MM.1S (cell line): ENCODE data around the gene GPATCH4.
A peak's percentile ranks its signal among the peaks of the same experiment; 100 is the strongest.

Experiments
- DNase-seq: peaks from one replicate; pipeline ENCODE4 v3.0.0-alpha.2; 2015
- H2AFZ ChIP-seq: fragments of 300-600 bp; sonication (generic); 2 replicates; pipeline ENCODE4 v1.6.0; 2016; ENCODE audit warnings: antibody characterized with exemption, low read length
- H3F3A ChIP-seq: fragments of 300-600 bp; sonication (generic); 2 replicates; pipeline ENCODE4 v1.6.1; 2016; ENCODE audit warnings: mild to moderate bottlenecking, antibody characterized with exemption, low read length, moderate library complexity, mixed read lengths; ENCODE audit not compliant: insufficient read depth
- H3K27ac ChIP-seq: fragments of 300-600 bp; sonication (generic); 2 replicates; pipeline ENCODE4 v1.5.1; 2016; ENCODE audit warnings: mild to moderate bottlenecking, low read length
- H3K27me3 ChIP-seq: fragments of 300-600 bp; sonication (generic); replicated peaks from 2 replicates; pipeline ENCODE4 v1.6.0; 2016; ENCODE audit warnings: low read length; ENCODE audit not compliant: insufficient read depth
- H3K36me3 ChIP-seq: fragments of 300-600 bp; sonication (generic); replicated peaks from 2 replicates; pipeline ENCODE4 v1.6.1; 2016; ENCODE audit warnings: mild to moderate bottlenecking, low read length, mixed read lengths; ENCODE audit not compliant: insufficient read depth
- H3K4me1 ChIP-seq: fragments of 300-600 bp; sonication (generic); 2 replicates; pipeline ENCODE4 v1.6.1; 2016; ENCODE audit warnings: low read length, mixed read lengths
- H3K4me2 ChIP-seq: fragments of 300-600 bp; sonication (generic); 2 replicates; pipeline ENCODE4 v1.6.0; 2016; ENCODE audit warnings: low read depth, low read length
- H3K4me3 ChIP-seq: fragments of 300-600 bp; sonication (generic); 2 replicates; pipeline ENCODE4 v1.5.1; 2016; ENCODE audit warnings: low read length, mixed read lengths
- H3K79me2 ChIP-seq: fragments of 300-600 bp; sonication (generic); 2 replicates; pipeline ENCODE4 v1.6.1; 2016; ENCODE audit warnings: mixed run types, low read length, mixed read lengths
- H3K9ac ChIP-seq: fragments of 300-600 bp; sonication (generic); 2 replicates; pipeline ENCODE4 v1.6.1; 2016; ENCODE audit warnings: low read length, mixed read lengths
- H3K9me2 ChIP-seq: fragments of 300-600 bp; sonication (generic); replicated peaks from 2 replicates; pipeline ENCODE4 v1.6.1; 2016; ENCODE audit warnings: mild to moderate bottlenecking, low read length, mixed read lengths; ENCODE audit not compliant: insufficient read depth
- H3K9me3 ChIP-seq: fragments of 300-600 bp; sonication (generic); replicated peaks from 2 replicates; pipeline ENCODE4 v1.6.1; 2016; ENCODE audit warnings: mild to moderate bottlenecking, low read length, mixed read lengths; ENCODE audit not compliant: insufficient read depth
- H4K20me1 ChIP-seq: fragments of 300-600 bp; sonication (generic); 2 replicates; pipeline ENCODE4 v1.6.1; 2016; ENCODE audit warnings: mild to moderate bottlenecking, low read length, moderate library complexity, mixed read lengths; ENCODE audit not compliant: insufficient read depth
- EZH2 ChIP-seq: fragments of 300-600 bp; sonication (generic); optimal IDR thresholded peaks from 2 replicates; pipeline ENCODE3; 2017; ENCODE audit warnings: low read depth, mild to moderate bottlenecking, antibody characterized with exemption, low read length, mixed read lengths
- EZH2phosphoT487 ChIP-seq: fragments of 300-600 bp; sonication (generic); IDR thresholded peaks from 2 replicates; pipeline ENCODE4 v1.6.1; 2018; ENCODE audit warnings: antibody characterized with exemption, low read length
- TF ChIP-seq, protein P1 (sequence below): fragments of 300-600 bp; sonication (generic); IDR thresholded peaks from 2 replicates; pipeline ENCODE4 v1.5.1; 2016; ENCODE audit warnings: antibody characterized with exemption, low read length, mixed read lengths

Gene GPATCH4

DNA sequence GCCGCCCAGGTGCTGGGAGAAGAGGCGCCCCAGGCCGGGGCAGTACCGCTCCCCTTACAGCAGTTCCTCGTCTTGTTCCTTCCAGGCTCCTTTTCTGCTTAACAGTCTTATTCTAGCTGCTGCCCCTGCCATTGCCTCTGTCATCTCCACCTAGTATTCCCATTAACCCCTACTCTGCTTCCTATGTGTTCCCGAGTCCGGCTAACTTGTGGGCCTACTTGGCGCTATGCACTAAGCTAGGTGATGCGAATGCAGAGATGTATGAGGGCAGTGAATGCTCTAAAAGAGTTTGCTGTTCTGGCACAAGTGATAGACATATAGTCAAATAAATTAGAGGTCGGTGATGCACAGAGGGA is 28.6 kb downstream of the GPATCH4 start:
- Histone ChIP-seq H3K4me1 (peaks cover 8% of the 10 kb centered on the region), H2AFZ (peak overlapping the region; percentile 84), H3K36me3 (no peaks in the 10 kb centered on the region), H3F3A (no peaks in the 10 kb centered on the region), H3K9me2 (no peaks in the 10 kb centered on the region), H3K4me2 (peak overlapping the region; percentile 84), H3K9me3 (no peaks in the 10 kb centered on the region), H3K9ac (peak overlapping the region; percentile 44; the same call in 1 of the 2 replicates), H3K27ac (no peak overlapping the region), H3K27me3 (no peaks in the 10 kb centered on the region), H3K79me2 (peaks cover 20% of the 10 kb centered on the region; the same call in 1 of the 2 replicates), H3K4me3 (peak overlapping the region; percentile 83), H4K20me1 (no peaks in the 10 kb centered on the region)
- no peak for DNase-seq
- TF ChIP-seq, protein P1, sequence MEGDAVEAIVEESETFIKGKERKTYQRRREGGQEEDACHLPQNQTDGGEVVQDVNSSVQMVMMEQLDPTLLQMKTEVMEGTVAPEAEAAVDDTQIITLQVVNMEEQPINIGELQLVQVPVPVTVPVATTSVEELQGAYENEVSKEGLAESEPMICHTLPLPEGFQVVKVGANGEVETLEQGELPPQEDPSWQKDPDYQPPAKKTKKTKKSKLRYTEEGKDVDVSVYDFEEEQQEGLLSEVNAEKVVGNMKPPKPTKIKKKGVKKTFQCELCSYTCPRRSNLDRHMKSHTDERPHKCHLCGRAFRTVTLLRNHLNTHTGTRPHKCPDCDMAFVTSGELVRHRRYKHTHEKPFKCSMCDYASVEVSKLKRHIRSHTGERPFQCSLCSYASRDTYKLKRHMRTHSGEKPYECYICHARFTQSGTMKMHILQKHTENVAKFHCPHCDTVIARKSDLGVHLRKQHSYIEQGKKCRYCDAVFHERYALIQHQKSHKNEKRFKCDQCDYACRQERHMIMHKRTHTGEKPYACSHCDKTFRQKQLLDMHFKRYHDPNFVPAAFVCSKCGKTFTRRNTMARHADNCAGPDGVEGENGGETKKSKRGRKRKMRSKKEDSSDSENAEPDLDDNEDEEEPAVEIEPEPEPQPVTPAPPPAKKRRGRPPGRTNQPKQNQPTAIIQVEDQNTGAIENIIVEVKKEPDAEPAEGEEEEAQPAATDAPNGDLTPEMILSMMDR, result no peak
- no peak for TF ChIP-seq EZH2phosphoT487
- no peak for TF ChIP-seq EZH2

DNA sequence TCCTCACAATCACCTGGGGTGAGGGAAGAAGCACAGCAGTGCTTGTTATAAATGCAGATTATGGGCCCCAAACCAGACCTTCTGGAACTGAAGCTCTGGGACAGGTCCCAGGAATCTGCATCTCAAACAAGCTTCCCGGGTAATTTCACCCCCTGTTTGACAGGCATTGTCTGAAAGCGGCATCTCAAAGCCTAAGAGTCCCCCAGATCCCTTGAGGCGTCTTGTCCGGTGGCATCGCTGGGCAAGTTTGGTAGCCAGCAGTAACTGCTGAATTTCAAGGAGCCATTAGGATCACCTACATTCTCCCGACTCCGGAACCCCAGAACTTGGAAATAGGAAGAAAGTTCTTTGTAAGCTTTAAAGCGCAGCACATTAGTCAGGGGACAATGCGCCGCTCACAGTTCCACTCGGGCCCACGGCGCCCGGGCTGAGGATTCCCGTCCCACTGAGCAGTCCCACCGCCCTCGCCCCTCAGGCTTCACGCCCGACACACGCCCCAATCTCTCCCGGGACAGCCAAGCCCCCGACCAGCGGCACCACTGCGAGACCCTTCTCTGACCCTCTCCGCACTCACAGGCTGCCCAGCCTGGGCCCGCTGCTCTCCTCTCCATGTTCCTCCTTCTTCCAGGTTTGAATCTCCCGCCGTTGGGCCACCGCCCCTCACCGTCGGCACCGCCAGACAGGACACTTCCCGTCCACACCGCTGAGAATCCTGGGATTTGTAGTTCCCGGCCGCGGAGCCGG is 29.2 kb downstream of the GPATCH4 start, which contains the start of gene IQGAP3:
Gene IQGAP3 (minus strand): TSS at position 647 of the 744 bp plus-strand sequence. CDS start 36 bp downstream, at position 611.
- H3K4me2 ChIP-seq, result peak within 1 kb of the TSS; percentile 84
- H3K79me2 ChIP-seq, result peaks cover 20% of the 10 kb centered on the region; the same call in 1 of the 2 replicates
- peaks cover 8% of the 10 kb centered on the region for H3K4me1 ChIP-seq
- no peaks in the 10 kb centered on the region for H4K20me1 ChIP-seq
- peak within 1 kb of the TSS; percentile 44; the same call in 1 of the 2 replicates for H3K9ac ChIP-seq
- no peaks in the 10 kb centered on the region for H3K36me3 ChIP-seq
- no peaks in the 10 kb centered on the region for H3K9me2 ChIP-seq
- H2AFZ ChIP-seq, result peak within 1 kb of the TSS; percentile 84
- peak within 1 kb of the TSS; percentile 83 for H3K4me3 ChIP-seq
- DNase-seq, result peak; percentile 94
- no peaks in the 10 kb centered on the region for H3F3A ChIP-seq
- no peaks in the 10 kb centered on the region for H3K9me3 ChIP-seq
- H3K27me3 ChIP-seq, result no peaks in the 10 kb centered on the region
- H3K27ac ChIP-seq, result no peak within 1 kb of the TSS
- TF ChIP-seq EZH2phosphoT487 (no peak), EZH2 (no peak)
- TF ChIP-seq, protein P1, result no peak

DNA sequence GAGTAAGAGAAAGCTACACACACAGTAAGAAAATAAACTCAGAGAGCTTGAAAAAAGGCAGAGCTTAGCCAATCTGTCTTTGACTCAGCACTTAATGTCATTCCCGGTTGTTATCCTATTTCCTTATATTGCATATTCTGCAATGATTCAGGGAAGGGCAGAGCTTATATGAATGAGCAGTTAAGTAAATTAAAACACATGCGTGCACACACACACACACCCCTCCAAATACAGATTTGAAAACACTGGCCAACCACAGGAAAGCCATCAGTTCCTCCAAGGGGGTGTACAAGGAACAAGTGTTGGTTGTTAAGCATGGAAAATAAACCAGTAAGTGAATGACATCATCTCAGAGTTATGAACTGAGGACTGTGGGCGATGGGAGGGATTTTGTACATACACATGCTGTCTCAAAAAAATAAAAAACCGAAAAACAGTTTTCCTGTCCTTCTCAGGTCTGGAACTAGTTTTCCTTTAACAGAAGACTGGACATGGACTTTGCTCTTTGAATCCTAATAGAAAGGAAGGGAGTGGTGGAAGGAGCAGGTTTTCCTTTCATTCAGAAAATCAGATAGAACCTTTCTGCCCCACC is 29.9 kb downstream of the GPATCH4 start:
- H4K20me1 ChIP-seq, result no peaks in the 10 kb centered on the region
- H3K27me3 ChIP-seq, result no peaks in the 10 kb centered on the region
- H3K9me2 ChIP-seq, result no peaks in the 10 kb centered on the region
- H3K4me1 ChIP-seq, result peaks cover 8% of the 10 kb centered on the region
- H3K79me2 ChIP-seq, result peaks cover 20% of the 10 kb centered on the region; the same call in 1 of the 2 replicates
- no peaks in the 10 kb centered on the region for H3F3A ChIP-seq
- no peaks in the 10 kb centered on the region for H3K36me3 ChIP-seq
- DNase-seq, result no peak
- H3K27ac ChIP-seq, result no peak overlapping the region
- H3K4me2 ChIP-seq, result peak overlapping the region; percentile 84
- H3K9me3 ChIP-seq, result no peaks in the 10 kb centered on the region
- TF ChIP-seq EZH2phosphoT487, result no peak
- TF ChIP-seq, protein P1, result no peak
- TF ChIP-seq EZH2, result no peak
- peak overlapping the region; percentile 84 for H2AFZ ChIP-seq
- H3K4me3 ChIP-seq, result peak overlapping the region; percentile 83
- peak overlapping the region; percentile 44; the same call in 1 of the 2 replicates for H3K9ac ChIP-seq
